OCI-LY1 (cell line): ENCODE data around the gene COMMD4.
A peak's percentile ranks its signal among the peaks of the same experiment; 100 is the strongest.
"Not testable (repeated sequence)": the region's sequence is repeated elsewhere in the genome, so short reads cannot be mapped to it uniquely, and the experiment has no call there.

Source experiments
- EZH2 ChIP-seq: fragments of 200-600 bp; sonication (generic), shearing (Covaris generic); IDR thresholded peaks from 2 replicates; pipeline ENCODE4 v1.8.0; 2017; ENCODE audit warnings: borderline replicate concordance, mixed run types, mild to moderate bottlenecking, antibody characterized with exemption, low read length, moderate library complexity, mixed read lengths
- TF ChIP-seq, protein P1 (sequence below): fragments of 200-600 bp; sonication (generic), shearing (Covaris generic); IDR thresholded peaks from 2 replicates; pipeline ENCODE4 v1.5.1; 2017; ENCODE audit warnings: mild to moderate bottlenecking, antibody characterized with exemption, low read length, moderate library complexity, mixed read lengths

DNA sequence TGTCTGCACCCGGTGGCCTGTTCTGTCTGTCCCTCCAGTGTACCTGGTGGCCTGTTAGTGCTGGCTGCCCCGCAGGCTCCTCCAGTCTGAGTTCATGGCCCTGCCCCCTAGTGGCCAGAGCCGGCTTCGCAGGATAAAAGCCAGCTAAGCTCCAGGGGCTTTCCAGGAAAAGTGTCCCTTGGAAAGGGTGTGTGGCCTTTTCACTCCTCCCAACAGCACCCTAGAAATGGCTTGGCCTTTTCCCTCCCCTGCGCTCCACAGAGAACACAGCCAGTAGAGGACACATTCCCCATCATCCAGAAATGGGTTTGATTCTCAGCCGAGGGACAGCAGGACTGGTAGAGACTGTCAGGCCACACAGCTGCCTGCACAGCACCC, 36.6 kb upstream of the COMMD4 start:
- not testable (repeated sequence) for TF ChIP-seq EZH2
- TF ChIP-seq, protein P1, sequence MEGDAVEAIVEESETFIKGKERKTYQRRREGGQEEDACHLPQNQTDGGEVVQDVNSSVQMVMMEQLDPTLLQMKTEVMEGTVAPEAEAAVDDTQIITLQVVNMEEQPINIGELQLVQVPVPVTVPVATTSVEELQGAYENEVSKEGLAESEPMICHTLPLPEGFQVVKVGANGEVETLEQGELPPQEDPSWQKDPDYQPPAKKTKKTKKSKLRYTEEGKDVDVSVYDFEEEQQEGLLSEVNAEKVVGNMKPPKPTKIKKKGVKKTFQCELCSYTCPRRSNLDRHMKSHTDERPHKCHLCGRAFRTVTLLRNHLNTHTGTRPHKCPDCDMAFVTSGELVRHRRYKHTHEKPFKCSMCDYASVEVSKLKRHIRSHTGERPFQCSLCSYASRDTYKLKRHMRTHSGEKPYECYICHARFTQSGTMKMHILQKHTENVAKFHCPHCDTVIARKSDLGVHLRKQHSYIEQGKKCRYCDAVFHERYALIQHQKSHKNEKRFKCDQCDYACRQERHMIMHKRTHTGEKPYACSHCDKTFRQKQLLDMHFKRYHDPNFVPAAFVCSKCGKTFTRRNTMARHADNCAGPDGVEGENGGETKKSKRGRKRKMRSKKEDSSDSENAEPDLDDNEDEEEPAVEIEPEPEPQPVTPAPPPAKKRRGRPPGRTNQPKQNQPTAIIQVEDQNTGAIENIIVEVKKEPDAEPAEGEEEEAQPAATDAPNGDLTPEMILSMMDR, result peak; percentile 46
